ENCODE measurements around the gene CHST11. TPM values are rescaled to one million over a fixed set of nuclear protein-coding genes. Genes with fewer than 3 reads are reported as not detected.

CHST11 gene
- total and polyA plus RNA-seq, 2 donors from 2014 or later, result 2.0 to 23.3 TPM

- intact Hi-C loops (cut with DNase I), result no loop called here
- Histone ChIP-seq H3K4me3 (ENCODE audit: low read length in 3 of 3) (no peak overlapping the region), H3K9me3 (ENCODE audit: control insufficient read depth in 2 of 3, insufficient read depth in 1 of 3, low read length in 3 of 3) (no peaks in the 10 kb centered on the region), H3K27me3 (ENCODE audit: control insufficient read depth, insufficient read depth, low read length) (no peaks in the 10 kb centered on the region), H3K9ac (ENCODE audit: low read length in 3 of 3) (no peak overlapping the region), H3K4me1 (ENCODE audit: control insufficient read depth in 2 of 3, insufficient read depth in 2 of 3, low read depth in 1 of 3, low read length in 3 of 3) (no peaks in the 10 kb centered on the region), H3K36me3 (ENCODE audit: control insufficient read depth in 2 of 3, insufficient read depth in 3 of 3, low read length in 3 of 3) (no peaks in the 10 kb centered on the region), H3K27ac (ENCODE audit: low read depth in 2 of 2, low read length in 2 of 2) (no peak overlapping the region)
- no peak for FAIRE-seq
- TF ChIP-seq, protein P1, sequence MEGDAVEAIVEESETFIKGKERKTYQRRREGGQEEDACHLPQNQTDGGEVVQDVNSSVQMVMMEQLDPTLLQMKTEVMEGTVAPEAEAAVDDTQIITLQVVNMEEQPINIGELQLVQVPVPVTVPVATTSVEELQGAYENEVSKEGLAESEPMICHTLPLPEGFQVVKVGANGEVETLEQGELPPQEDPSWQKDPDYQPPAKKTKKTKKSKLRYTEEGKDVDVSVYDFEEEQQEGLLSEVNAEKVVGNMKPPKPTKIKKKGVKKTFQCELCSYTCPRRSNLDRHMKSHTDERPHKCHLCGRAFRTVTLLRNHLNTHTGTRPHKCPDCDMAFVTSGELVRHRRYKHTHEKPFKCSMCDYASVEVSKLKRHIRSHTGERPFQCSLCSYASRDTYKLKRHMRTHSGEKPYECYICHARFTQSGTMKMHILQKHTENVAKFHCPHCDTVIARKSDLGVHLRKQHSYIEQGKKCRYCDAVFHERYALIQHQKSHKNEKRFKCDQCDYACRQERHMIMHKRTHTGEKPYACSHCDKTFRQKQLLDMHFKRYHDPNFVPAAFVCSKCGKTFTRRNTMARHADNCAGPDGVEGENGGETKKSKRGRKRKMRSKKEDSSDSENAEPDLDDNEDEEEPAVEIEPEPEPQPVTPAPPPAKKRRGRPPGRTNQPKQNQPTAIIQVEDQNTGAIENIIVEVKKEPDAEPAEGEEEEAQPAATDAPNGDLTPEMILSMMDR (IDR thresholded peaks at IDR 0.05; ENCODE audit: borderline replicate concordance, extremely low read depth, insufficient read depth), result no peak
- no peak for DNase-seq
Observed at GRCh38 chr12:104513681-104514080, 56.9 kb downstream of the CHST11 start.

- FAIRE-seq, result no peak
- TF ChIP-seq, protein P1 (IDR thresholded peaks at IDR 0.05; ENCODE audit: borderline replicate concordance, extremely low read depth, insufficient read depth), result no peak
- Histone ChIP-seq H3K9me3 (ENCODE audit: control insufficient read depth in 2 of 3, insufficient read depth in 1 of 3, low read length in 3 of 3) (no peaks in the 10 kb centered on the region), H3K36me3 (ENCODE audit: control insufficient read depth in 2 of 3, insufficient read depth in 3 of 3, low read length in 3 of 3) (no peaks in the 10 kb centered on the region), H3K9ac (ENCODE audit: low read length in 3 of 3) (no peak overlapping the region), H3K4me1 (ENCODE audit: control insufficient read depth in 2 of 3, insufficient read depth in 2 of 3, low read depth in 1 of 3, low read length in 3 of 3) (no peaks in the 10 kb centered on the region), H3K27ac (ENCODE audit: low read depth in 2 of 2, low read length in 2 of 2) (no peak overlapping the region), H3K4me3 (ENCODE audit: low read length in 3 of 3) (no peak overlapping the region), H3K27me3 (ENCODE audit: control insufficient read depth, insufficient read depth, low read length) (no peaks in the 10 kb centered on the region)
- no peak for DNase-seq
- intact Hi-C loops (cut with DNase I), result no loop called here
Observed at GRCh38 chr12:104514092-104514810, 57.5 kb downstream of the CHST11 start.

DNA sequence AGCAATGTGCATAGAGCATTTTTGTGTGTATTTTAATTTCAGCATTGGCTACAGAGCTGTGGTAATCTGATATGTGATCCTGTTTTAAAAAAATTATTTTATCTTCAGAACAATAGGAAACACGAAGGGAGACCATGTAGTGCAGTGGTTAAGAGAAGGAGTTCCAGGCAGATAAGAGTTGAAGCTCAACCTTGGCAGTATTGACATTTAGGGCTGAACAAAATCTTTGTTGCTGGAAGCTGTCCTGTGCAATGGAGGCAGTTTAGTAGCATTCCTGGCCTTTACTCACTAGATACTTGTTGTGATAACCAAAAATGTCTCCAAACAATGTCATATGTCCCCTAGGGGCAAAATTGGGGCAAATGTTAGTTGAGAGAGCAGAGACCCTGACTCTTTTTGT, 59.2 kb downstream of the CHST11 start:
- no peaks in the 10 kb centered on the region for H3K36me3 ChIP-seq (ENCODE audit: control insufficient read depth in 2 of 3, insufficient read depth in 3 of 3, low read length in 3 of 3)
- no peak overlapping the region for H3K9ac ChIP-seq (ENCODE audit: low read length in 3 of 3)
- no peak for DNase-seq
- intact Hi-C loops (cut with DNase I), result no loop called here
- H3K4me1 ChIP-seq (ENCODE audit: control insufficient read depth in 2 of 3, insufficient read depth in 2 of 3, low read depth in 1 of 3, low read length in 3 of 3), result no peaks in the 10 kb centered on the region
- no peak overlapping the region for H3K27ac ChIP-seq (ENCODE audit: low read depth in 2 of 2, low read length in 2 of 2)
- no peaks in the 10 kb centered on the region for H3K27me3 ChIP-seq (ENCODE audit: control insufficient read depth, insufficient read depth, low read length)
- H3K4me3 ChIP-seq (ENCODE audit: low read length in 3 of 3), result no peak overlapping the region
- no peaks in the 10 kb centered on the region for H3K9me3 ChIP-seq (ENCODE audit: control insufficient read depth in 2 of 3, insufficient read depth in 1 of 3, low read length in 3 of 3)
- FAIRE-seq, result no peak
- TF ChIP-seq, protein P1 (IDR thresholded peaks at IDR 0.05; ENCODE audit: borderline replicate concordance, extremely low read depth, insufficient read depth), result no peak

GRCh38 chr12:104516821-104517220, 60.1 kb downstream of the CHST11 start:
- Histone ChIP-seq H3K4me1 (ENCODE audit: control insufficient read depth in 2 of 3, insufficient read depth in 2 of 3, low read depth in 1 of 3, low read length in 3 of 3) (no peaks in the 10 kb centered on the region), H3K36me3 (ENCODE audit: control insufficient read depth in 2 of 3, insufficient read depth in 3 of 3, low read length in 3 of 3) (no peaks in the 10 kb centered on the region), H3K9me3 (ENCODE audit: control insufficient read depth in 2 of 3, insufficient read depth in 1 of 3, low read length in 3 of 3) (no peaks in the 10 kb centered on the region), H3K27ac (ENCODE audit: low read depth in 2 of 2, low read length in 2 of 2) (no peak overlapping the region), H3K4me3 (ENCODE audit: low read length in 3 of 3) (no peak overlapping the region), H3K27me3 (ENCODE audit: control insufficient read depth, insufficient read depth, low read length) (no peaks in the 10 kb centered on the region), H3K9ac (ENCODE audit: low read length in 3 of 3) (no peak overlapping the region)
- DNase-seq (no peak), FAIRE-seq (no peak)
- TF ChIP-seq, protein P1 (IDR thresholded peaks at IDR 0.05; ENCODE audit: borderline replicate concordance, extremely low read depth, insufficient read depth), result no peak
- intact Hi-C loops (cut with DNase I), result no loop called here
